H1 (cell line): ENCODE results near the gene DGKA. TPM values are rescaled to one million over a fixed set of nuclear protein-coding genes. Genes with fewer than 3 reads are reported as not detected.
A peak's percentile ranks its signal among the peaks of the same experiment; 100 is the strongest.

Experiments
- CTCF ChIA-PET: fragments of 300-600 bp; sonication (Branson Sonifier 250); formaldehyde crosslinking; loops from one replicate; lab custom pipeline; 2021; ENCODE audit not compliant: partially characterized antibody; lab: Charles Lee
- POLR2A ChIA-PET: fragments of 300-600 bp; sonication (Branson Sonifier 250); formaldehyde crosslinking; loops from one replicate; lab custom pipeline; 2021; ENCODE audit warnings: inconsistent platforms; ENCODE audit not compliant: partially characterized antibody; lab: Charles Lee
- DNase-seq, 2 experiments: peaks; one replicate each; pipeline versions ENCODE4 v3.0.0 to v3.0.0-alpha.2; 2010 to 2022; ENCODE audit warnings: low spot score in 2 of 2, low read depth in 1 of 2, mixed read lengths in 1 of 2
- FAIRE-seq: peaks from 2 replicates; lab custom pipeline; 2011; peaks lifted over from hg19 to GRCh38; lab: Jason Lieb, UNC
- H2AFZ ChIP-seq: 2 replicates; pipeline ENCODE4 v1.8.1; 2012; ENCODE audit warnings: low read length, inconsistent platforms
- H2AK5ac ChIP-seq: 2 replicates; pipeline ENCODE4 v1.6.1; 2013; ENCODE audit warnings: low read depth, low read length
- H2BK120ac ChIP-seq: replicated peaks from 2 replicates; pipeline ENCODE3; 2013; ENCODE audit warnings: low read depth, low read length, inconsistent platforms
- H2BK12ac ChIP-seq: 2 replicates; pipeline ENCODE4 v1.6.1; 2013; ENCODE audit warnings: low read depth, low read length
- H2BK15ac ChIP-seq: 2 replicates; pipeline ENCODE4 v1.6.1; 2013; ENCODE audit warnings: low read length
- H2BK20ac ChIP-seq: 2 replicates; pipeline ENCODE4 v1.6.1; 2013; ENCODE audit warnings: low read length
- H2BK5ac ChIP-seq: 2 replicates; pipeline ENCODE4 v1.6.1; 2013; ENCODE audit warnings: low read depth, low read length
- H3K14ac ChIP-seq: 2 replicates; pipeline ENCODE4 v1.6.1; 2013; ENCODE audit warnings: inconsistent platforms; ENCODE audit not compliant: insufficient read length
- H3K18ac ChIP-seq: 2 replicates; pipeline ENCODE4 v1.6.1; 2013; ENCODE audit warnings: low read length; ENCODE audit errors: extremely low read depth
- H3K23ac ChIP-seq: 2 replicates; pipeline ENCODE4 v1.6.1; 2013; ENCODE audit warnings: inconsistent platforms; ENCODE audit not compliant: insufficient read length
- H3K23me2 ChIP-seq: 2 replicates; pipeline ENCODE4 v1.6.1; 2013; ENCODE audit warnings: low read depth, low read length
- H3K27ac ChIP-seq: 2 replicates; pipeline ENCODE4 v1.6.1; 2011; ENCODE audit warnings: low read depth, low read length, inconsistent platforms
- H3K27me3 ChIP-seq, 4 experiments: replicated peaks in 1 of 4; 1 replicate in 1 of 4; 2 replicates in 3 of 4; pipeline versions ENCODE4 v1.6.1 to v1.8.1; 2011 to 2013; ENCODE audit warnings: low read length in 3 of 4, mild to moderate bottlenecking in 3 of 4, inconsistent platforms in 2 of 4, mixed read lengths in 2 of 4, moderate library complexity in 1 of 4; ENCODE audit not compliant: control insufficient read depth in 3 of 4, insufficient read depth in 3 of 4; ENCODE audit errors: extremely low read depth in 1 of 4
- H3K36me3 ChIP-seq, 4 experiments: 2 replicates each; pipeline versions ENCODE4 v1.6.1 to v1.8.1; 2011 to 2013; ENCODE audit warnings: mild to moderate bottlenecking in 4 of 4, low read length in 3 of 4, moderate library complexity in 2 of 4, control low read depth in 1 of 4, inconsistent platforms in 1 of 4; ENCODE audit not compliant: insufficient read depth in 4 of 4, control insufficient read depth in 2 of 4
- H3K4ac ChIP-seq: replicated peaks from 2 replicates; pipeline ENCODE3; 2013; ENCODE audit warnings: low read length, low read depth, mixed read lengths, inconsistent platforms; ENCODE audit not compliant: insufficient read length
- H3K4me1 ChIP-seq, 4 experiments: replicated peaks in 1 of 4; 1 replicate in 1 of 4; 2 replicates in 3 of 4; pipeline versions ENCODE4 v1.6.1 to v1.8.1; 2011 to 2013; ENCODE audit warnings: low read length in 3 of 4, inconsistent platforms in 2 of 4, mixed read lengths in 1 of 4; ENCODE audit not compliant: insufficient read depth in 4 of 4, control insufficient read depth in 3 of 4
- H3K4me2 ChIP-seq, 2 experiments: 2 replicates each; pipeline versions ENCODE4 v1.6.1 to v1.8.1; 2011 to 2013; ENCODE audit warnings: low read depth in 2 of 2, low read length in 2 of 2, control low read depth in 1 of 2, inconsistent platforms in 1 of 2, mild to moderate bottlenecking in 1 of 2; ENCODE audit not compliant: insufficient read depth in 1 of 2
- H3K4me3 ChIP-seq, 4 experiments: fragments of 200-600, 300-600 bp in 1 of 4; sonication (generic), shearing (Covaris generic), sonication (Bioruptor Twin) in 1 of 4; 2 replicates each; pipeline versions ENCODE4 v1.5.1 to v1.8.1; 2011 to 2016; ENCODE audit warnings: low read length in 4 of 4, low read depth in 3 of 4, control low read depth in 2 of 4, inconsistent platforms in 2 of 4, mild to moderate bottlenecking in 2 of 4, mixed read lengths in 1 of 4, moderate library complexity in 1 of 4; ENCODE audit not compliant: insufficient read depth in 2 of 4; ENCODE audit errors: extremely low read depth in 1 of 4
- H3K56ac ChIP-seq: replicated peaks from 2 replicates; pipeline ENCODE3; 2013; ENCODE audit warnings: low read depth, mild to moderate bottlenecking, mixed read lengths, low read length, inconsistent platforms; ENCODE audit not compliant: insufficient read length
- H3K79me1 ChIP-seq: 2 replicates; pipeline ENCODE4 v1.6.1; 2013; ENCODE audit warnings: low read depth, low read length, control low read depth
- H3K79me2 ChIP-seq, 2 experiments: 2 replicates each; pipeline versions ENCODE4 v1.6.1 to v1.8.1; 2012 to 2013; ENCODE audit warnings: low read length in 2 of 2, mild to moderate bottlenecking in 2 of 2, inconsistent platforms in 1 of 2; ENCODE audit not compliant: insufficient read depth in 2 of 2, control insufficient read depth in 1 of 2
- H3K9ac ChIP-seq, 4 experiments: replicated peaks in 1 of 4; 1 replicate in 1 of 4; 2 replicates in 3 of 4; pipeline versions ENCODE4 v1.6.1 to v1.8.1; 2011 to 2013; ENCODE audit warnings: low read depth in 3 of 4, low read length in 3 of 4, control low read depth in 2 of 4, mild to moderate bottlenecking in 2 of 4, moderate library complexity in 2 of 4, inconsistent platforms in 1 of 4; ENCODE audit errors: extremely low read depth in 1 of 4
- H3K9me3 ChIP-seq, 2 experiments: 2 replicates each; pipeline versions ENCODE4 v1.6.1 to v1.8.1; 2012 to 2013; ENCODE audit warnings: mild to moderate bottlenecking in 2 of 2, moderate library complexity in 2 of 2, control low read depth in 1 of 2, inconsistent platforms in 1 of 2, low read depth in 1 of 2, low read length in 1 of 2, mixed read lengths in 1 of 2; ENCODE audit not compliant: insufficient read depth in 2 of 2
- H4K20me1 ChIP-seq, 2 experiments: replicated peaks in 1 of 2; 2 replicates each; pipeline versions ENCODE3 to v1.8.1; 2011 to 2013; ENCODE audit warnings: inconsistent platforms in 2 of 2, low read length in 2 of 2, mild to moderate bottlenecking in 1 of 2; ENCODE audit not compliant: insufficient read depth in 2 of 2, control insufficient read depth in 1 of 2
- H4K5ac ChIP-seq: 2 replicates; pipeline ENCODE4 v1.6.1; 2013; ENCODE audit warnings: low read length, low read depth, mixed read lengths, inconsistent platforms; ENCODE audit not compliant: insufficient read length
- H4K8ac ChIP-seq: 2 replicates; pipeline ENCODE4 v1.8.0; 2013; ENCODE audit warnings: mild to moderate bottlenecking, moderate library complexity, low read length, inconsistent platforms; ENCODE audit not compliant: insufficient read depth; ENCODE audit errors: extremely low read depth
- H4K91ac ChIP-seq: replicated peaks from 2 replicates; pipeline ENCODE3; 2013; ENCODE audit warnings: low read length, mixed read lengths, inconsistent platforms; ENCODE audit not compliant: insufficient read length
- ASH2L ChIP-seq: fragments of 200-600, 300-600 bp; sonication (generic); IDR thresholded peaks from one replicate; pipeline ENCODE4 v1.7.1; 2017; ENCODE audit warnings: low read length
- BCL11A ChIP-seq, 2 experiments: IDR thresholded peaks; one replicate each; pipeline ENCODE4 v1.6.1; 2011; ENCODE audit warnings: low read depth in 2 of 2, low read length in 2 of 2, mild to moderate bottlenecking in 2 of 2
- SIN3A ChIP-seq, 2 experiments: IDR thresholded peaks in 1 of 2; conservative IDR thresholded peaks in 1 of 2; 2 replicates each; pipeline ENCODE4 v1.6.1; 2011 to 2012; ENCODE audit warnings: low read length in 2 of 2, improper control_type of control experiment in 1 of 2, low read depth in 1 of 2, mild to moderate bottlenecking in 1 of 2
- SP4 ChIP-seq: IDR thresholded peaks from 2 replicates; pipeline ENCODE4 v1.6.1; 2012; ENCODE audit warnings: low read length, inconsistent platforms
- SUZ12 ChIP-seq: fragments of 200-600 bp; sonication (generic); IDR thresholded peaks from 2 replicates; pipeline ENCODE4 v1.6.1; 2012; ENCODE audit warnings: mild to moderate bottlenecking, inconsistent platforms, low read length, moderate library complexity, mixed read lengths
- TAF7 ChIP-seq: optimal IDR thresholded peaks from 2 replicates; pipeline ENCODE3; 2011; ENCODE audit warnings: low read depth, mild to moderate bottlenecking, inconsistent platforms, low read length, moderate library complexity, borderline replicate concordance
- YY1 ChIP-seq: IDR thresholded peaks from 2 replicates; pipeline ENCODE4 v1.6.1; 2011; ENCODE audit warnings: low read depth, mild to moderate bottlenecking, low read length
- WGBS, 2 experiments: shearing (Covaris generic) in 1 of 2; methylation state at CpG; one replicate each; pipeline versions ENCODE4 v1.1.6 to v1.1.7; 2013 to 2015; ENCODE audit warnings: low lambda C conversion rate in 2 of 2, mixed read lengths in 2 of 2, inconsistent platforms in 1 of 2, low coverage in 1 of 2, missing lambda C conversion rate in 1 of 2; ENCODE audit not compliant: insufficient replicate concordance in 2 of 2, insufficient coverage in 1 of 2, insufficient read length in 1 of 2; ENCODE audit errors: extremely low coverage in 1 of 2, missing lambda C conversion rate in 1 of 2; 5-methylcytosine and 5-hydroxymethylcytosine counted together
- polyA plus RNA-seq, 7 experiments: library from polyadenylated mRNA; depleted of rRNA in 3 of 7; stranded (reverse) in 5 of 7; unstranded in 2 of 7; fragments of >200 nt in 5 of 7; fragments of 200-250 nt in 2 of 7; gene quantifications; 1 replicate in 5 of 7; 2 replicates in 1 of 7; 4 replicates in 1 of 7; pipeline versions ENCODE4 v1.2.1 to v1.2.3, GENCODE V29; 2011 to 2013; ENCODE audit warnings: missing spikeins in 2 of 7, mixed read lengths in 2 of 7
- total RNA-seq: library from RNA; stranded (reverse); fragmentation: NEBNext Ultra II Directional; extraction: Animal tissue kit (Norgen Biotek cat#: 25700); gene quantifications from 2 replicates; pipeline ENCODE4 v1.2.1, GENCODE V29; 2021

Gene DGKA
- total and polyA plus RNA-seq, 2 of the 8 experiments (the other 6 are each of a cell fraction or from before 2014, with no cell fraction given): 15.9 to 18.0 TPM

DNA sequence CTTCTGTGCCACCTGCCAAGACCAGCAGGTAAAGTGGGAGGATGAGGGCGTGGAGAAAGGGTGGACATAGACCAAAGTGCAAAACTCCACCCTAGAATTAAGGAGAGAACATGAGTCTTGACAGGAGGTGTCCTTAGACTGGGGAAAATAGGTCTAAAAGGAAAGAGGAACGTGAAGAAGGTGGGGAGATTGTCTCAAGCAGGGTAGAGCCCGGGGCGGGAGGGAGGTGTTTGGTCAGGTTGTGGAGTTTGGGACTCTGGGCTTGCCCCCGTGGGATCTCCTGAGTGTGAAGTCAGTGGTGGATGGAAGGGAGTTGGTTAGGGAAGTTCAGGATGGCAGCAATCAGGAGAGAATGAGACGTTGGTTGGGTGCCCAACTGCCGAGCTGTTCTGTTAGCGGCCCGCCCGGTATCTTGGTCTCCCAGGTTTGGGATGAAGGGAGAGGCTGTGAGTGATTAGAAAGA is 386 bp downstream of the DGKA start:
- Histone ChIP-seq H4K8ac (no peak overlapping the region), H3K56ac (no peak overlapping the region), H4K20me1 (no peaks in the 10 kb centered on the region), H3K23me2 (peaks cover 17% of the 10 kb centered on the region), H2BK5ac (peak overlapping the region; percentile 69; the same call in 1 of the 2 replicates), H3K18ac (peak overlapping the region; percentile 62; the same call in 1 of the 2 replicates), H3K36me3 (no peaks in the 10 kb centered on the region), H3K27ac (no peak overlapping the region), H2BK12ac (peak overlapping the region; percentile 46; the same call in 1 of the 2 replicates), H3K14ac (no peak overlapping the region), H3K4me2 (peak overlapping the region; percentile 92 to 93), H3K4me1 (peaks cover 4 to 20% (median 11%) of the 10 kb centered on the region in 4 experiments; a peak in 6 of 7 replicates), H3K27me3 (peaks cover 0 to 21% (median 13%) of the 10 kb centered on the region in 4 experiments; a peak in 6 of 7 replicates), H2BK15ac (peak overlapping the region; percentile 99; the same call in 1 of the 2 replicates), H3K79me2 (peaks cover 1 to 3% of the 10 kb centered on the region in 2 experiments; a peak in 3 of 4 replicates), H2BK120ac (no peak overlapping the region), H3K4me3 (peak overlapping the region; percentile 47 to 75 (median 66)), H2AK5ac (no peak overlapping the region; the same call in 1 of the 2 replicates), H3K79me1 (peaks cover under 1% of the 10 kb centered on the region; the same call in 1 of the 2 replicates), H2BK20ac (0 out of 2 replicates have a peak overlapping the region, but pooled peaks have one; percentile 15), H3K23ac (no peak overlapping the region), H3K9ac (peak overlapping the region in 1 of 4 experiments; percentile 52; a peak in 1 of 7 replicates), H4K5ac (no peak overlapping the region), H2AFZ (peak overlapping the region; percentile 81; the same call in 1 of the 2 replicates), H3K9me3 (no peaks in the 10 kb centered on the region), H3K4ac (no peak overlapping the region), H4K91ac (peak overlapping the region; percentile 8)
- WGBS, 2 experiments: 35% methylated on average over 10 of the region's 10 CpGs; no CpG with 5 or more reads in 1 of the 2 experiments
- TF ChIP-seq SP4 (no peak), ASH2L (no peak), YY1 (no peak), SUZ12 (0 out of 2 replicates have a peak, but pooled peaks have one; percentile 11), TAF7 (no peak), BCL11A (IDR thresholded peaks at IDR 0.05; ENCODE audit: low read depth in 2 of 2, low read length in 2 of 2) (no peak), SIN3A (conservative IDR thresholded peaks at IDR 0.05 in 1 of 2, IDR thresholded peaks at IDR 0.05 in 1 of 2; ENCODE audit: low read depth in 1 of 2, low read length in 2 of 2) (0 out of 4 replicates have a peak, but pooled peaks of 1 of the 2 experiments have one; percentile 12)
- FAIRE-seq (no peak), DNase-seq (peak in 1 of 2 experiments; percentile 66)
- ChIA-PET CTCF (interaction anchor here (0.7 to 7.8 kb wide), 9 partner anchors 8 to 287 kb away, joined by 3 to 71 read pairs (median 5); partner anchors contain the start of genes DNAJC14, ORMDL2 and SARNP), POLR2A (interaction anchor here (1.0 to 1.9 kb wide), 5 partner anchors 24 to 193 kb away, joined by 3 to 5 read pairs (median 3); partner anchors contain the start of gene DNAJC14)
